ENCODE measurements around the gene IL16. TPM values are rescaled to one million over a fixed set of nuclear protein-coding genes. Genes with fewer than 3 reads are reported as not detected.

Gene IL16
- polyA plus RNA-seq, 1 donor from 2014 or later = not detected

DNA sequence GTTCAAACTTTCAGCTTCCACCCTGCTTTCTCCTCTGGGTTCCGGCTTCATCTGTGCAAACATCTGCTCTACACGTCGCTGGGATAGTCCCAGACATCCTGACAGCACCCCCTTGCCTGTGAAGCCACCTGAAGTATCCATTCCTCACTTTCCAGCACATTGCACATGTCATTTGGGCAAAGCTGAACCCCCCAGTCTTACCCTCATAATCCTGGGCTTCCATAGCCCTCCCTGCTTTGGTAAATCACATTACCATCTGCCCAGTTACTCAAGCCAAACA is 84.7 kb downstream of the IL16 start:
- H3K27me3 ChIP-seq (ENCODE audit: insufficient read depth, low read depth, low read length) = no peaks in the 10 kb centered on the region
- H3K9ac ChIP-seq (ENCODE audit: low read length) = no peak overlapping the region
- no peaks in the 10 kb centered on the region for H4K20me1 ChIP-seq (ENCODE audit: insufficient read depth)
- no peaks in the 10 kb centered on the region for H3K79me2 ChIP-seq (replicated peaks; ENCODE audit: insufficient read depth, low read length)
- no peaks in the 10 kb centered on the region for H3K9me3 ChIP-seq (ENCODE audit: low read length)
- no peaks in the 10 kb centered on the region for H3F3A ChIP-seq (ENCODE audit: insufficient read depth, low read length, poor library complexity, severe bottlenecking)
- no peak overlapping the region for H3K4me3 ChIP-seq (ENCODE audit: low read length)
- no peak for TF ChIP-seq MXI1 (conservative IDR thresholded peaks at IDR 0.05; ENCODE audit: poor library complexity, severe bottlenecking)
- no peak for TF ChIP-seq REST (IDR thresholded peaks at IDR 0.05; ENCODE audit: borderline replicate concordance)
- no peak for TF ChIP-seq EP300 (conservative IDR thresholded peaks at IDR 0.05; ENCODE audit: poor library complexity, severe bottlenecking)
- TF ChIP-seq TAF1 (IDR thresholded peaks at IDR 0.05; ENCODE audit: low read depth) = no peak
- TF ChIP-seq POLR2AphosphoS5 (IDR thresholded peaks at IDR 0.05) = no peak
- no peak for TF ChIP-seq RAD21 (conservative IDR thresholded peaks at IDR 0.05)
- H3K36me3 ChIP-seq (ENCODE audit: insufficient read depth, low read length) = no peaks in the 10 kb centered on the region
- no peaks in the 10 kb centered on the region for H3K9me2 ChIP-seq (ENCODE audit: insufficient read depth, low read length)
- H2AFZ ChIP-seq (ENCODE audit: low read depth, low read length) = no peak overlapping the region
- no peak overlapping the region for H3K4me2 ChIP-seq (ENCODE audit: low read length)
- no peak overlapping the region for H3K27ac ChIP-seq (ENCODE audit: low read length)

DNA sequence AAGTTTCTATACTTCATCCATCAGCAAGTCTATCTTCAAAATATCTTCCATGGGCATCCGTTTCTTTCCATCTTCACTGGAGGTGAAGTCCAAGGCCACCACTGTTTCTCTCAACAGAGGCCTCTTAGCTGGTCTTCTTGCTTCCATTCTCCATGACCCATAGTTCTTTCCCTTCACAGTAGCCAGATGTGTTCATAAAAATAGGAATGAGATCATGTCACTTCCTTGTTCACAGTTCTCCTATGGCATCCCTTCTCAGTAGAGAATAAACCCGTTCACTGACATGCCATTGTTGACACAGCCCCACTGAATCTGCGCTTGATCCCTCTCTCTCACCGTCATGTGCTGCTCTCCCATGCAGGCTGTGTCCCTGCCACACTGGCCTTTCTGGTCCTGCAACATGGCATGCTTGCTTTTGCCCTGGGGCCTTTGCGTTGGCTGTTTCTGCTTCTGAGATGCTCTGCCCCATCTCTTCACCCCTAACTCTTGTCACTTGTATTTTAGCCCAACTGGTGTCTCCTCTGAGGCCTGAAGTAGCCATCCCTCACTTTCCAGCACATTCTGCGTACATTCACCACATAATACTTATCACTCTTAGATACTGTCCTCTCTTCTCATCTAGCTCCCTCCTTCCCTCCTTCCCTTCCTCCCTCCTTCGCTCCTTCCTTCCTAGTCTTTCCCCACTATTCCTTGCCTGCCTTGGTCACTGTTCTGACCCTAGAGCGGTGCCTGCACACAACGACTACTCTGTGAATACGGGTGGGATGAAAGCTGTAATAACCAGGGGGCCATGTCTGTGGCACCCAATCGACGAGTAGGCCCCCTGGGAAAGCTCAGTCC is 85.3 kb downstream of the IL16 start:
- no peaks in the 10 kb centered on the region for H3K27me3 ChIP-seq (ENCODE audit: insufficient read depth, low read depth, low read length)
- H3K9me3 ChIP-seq (ENCODE audit: low read length) = no peaks in the 10 kb centered on the region
- no peaks in the 10 kb centered on the region for H3K9me2 ChIP-seq (ENCODE audit: insufficient read depth, low read length)
- no peaks in the 10 kb centered on the region for H3K79me2 ChIP-seq (replicated peaks; ENCODE audit: insufficient read depth, low read length)
- no peak overlapping the region for H3K9ac ChIP-seq (ENCODE audit: low read length)
- H3F3A ChIP-seq (ENCODE audit: insufficient read depth, low read length, poor library complexity, severe bottlenecking) = no peaks in the 10 kb centered on the region
- no peak overlapping the region for H3K4me2 ChIP-seq (ENCODE audit: low read length)
- H2AFZ ChIP-seq (ENCODE audit: low read depth, low read length) = no peak overlapping the region
- H4K20me1 ChIP-seq (ENCODE audit: insufficient read depth) = no peaks in the 10 kb centered on the region
- TF ChIP-seq REST (IDR thresholded peaks at IDR 0.05; ENCODE audit: borderline replicate concordance) = no peak
- H3K36me3 ChIP-seq (ENCODE audit: insufficient read depth, low read length) = no peaks in the 10 kb centered on the region
- no peak overlapping the region for H3K4me3 ChIP-seq (ENCODE audit: low read length)
- no peak overlapping the region for H3K27ac ChIP-seq (ENCODE audit: low read length)

DNA sequence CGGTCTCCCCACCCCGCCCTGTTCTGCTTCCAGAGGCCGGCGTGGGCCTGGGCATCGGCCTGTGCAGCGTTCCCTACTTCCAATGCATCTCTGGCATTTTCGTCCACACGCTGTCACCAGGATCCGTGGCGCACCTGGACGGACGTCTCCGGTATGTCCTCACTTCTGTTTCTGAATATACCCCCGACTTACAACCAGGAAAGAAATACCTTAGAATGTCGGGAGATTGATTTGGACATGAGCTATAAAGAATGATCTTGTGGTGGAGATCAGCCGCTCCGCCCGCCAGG is 85.9 kb downstream of the IL16 start:
- TF ChIP-seq CTCF (IDR thresholded peaks at IDR 0.05; ENCODE audit: poor library complexity, severe bottlenecking) (no peak), REST (IDR thresholded peaks at IDR 0.05; ENCODE audit: borderline replicate concordance) (no peak), EZH2 (IDR thresholded peaks at IDR 0.05; ENCODE audit: borderline replicate concordance, insufficient read depth, low read length, poor library complexity, severe bottlenecking) (no peak), POLR2AphosphoS5 (IDR thresholded peaks at IDR 0.05) (no peak), EP300 (conservative IDR thresholded peaks at IDR 0.05; ENCODE audit: poor library complexity, severe bottlenecking) (no peak)
- Histone ChIP-seq H3K9me3 (ENCODE audit: low read length) (no peaks in the 10 kb centered on the region), H3K79me2 (replicated peaks; ENCODE audit: insufficient read depth, low read length) (no peaks in the 10 kb centered on the region), H3K9ac (ENCODE audit: low read length) (no peak overlapping the region), H4K20me1 (ENCODE audit: insufficient read depth) (no peaks in the 10 kb centered on the region), H3K9me2 (ENCODE audit: insufficient read depth, low read length) (no peaks in the 10 kb centered on the region), H2AFZ (ENCODE audit: low read depth, low read length) (no peak overlapping the region), H3F3A (ENCODE audit: insufficient read depth, low read length, poor library complexity, severe bottlenecking) (no peaks in the 10 kb centered on the region), H3K36me3 (ENCODE audit: insufficient read depth, low read length) (no peaks in the 10 kb centered on the region), H3K27me3 (ENCODE audit: insufficient read depth, low read depth, low read length) (no peaks in the 10 kb centered on the region), H3K27ac (ENCODE audit: low read length) (no peak overlapping the region), H3K4me2 (ENCODE audit: low read length) (no peak overlapping the region), H3K4me3 (ENCODE audit: low read length) (no peak overlapping the region)

All from neural cell (in vitro differentiated cells).